Lower leg skin (tissue), 3 donors: ENCODE results near the gene CEMP1.

Source experiments
- CTCF ChIP-seq, 3 donors: fragments of 450-650 bp; IDR thresholded peaks; one replicate each; pipeline ENCODE4 v1.5.1; 2016; ENCODE audit warnings: antibody characterized with exemption in 3 of 3, mild to moderate bottlenecking in 3 of 3, moderate library complexity in 2 of 3
- POLR2A ChIP-seq, 2 donors: fragments of 450-650 bp; IDR thresholded peaks; one replicate each; pipeline ENCODE4 v1.6.1; 2016 to 2017; ENCODE audit warnings: antibody characterized with exemption in 2 of 2, mild to moderate bottlenecking in 1 of 2, moderate library complexity in 1 of 2

GRCh38 chr16:2516391-2517240 lies 14.6 kb downstream of the CEMP1 start:
- TF ChIP-seq CTCF (IDR thresholded peaks at IDR 0.05) (no peak), POLR2A (IDR thresholded peaks at IDR 0.05) (no peak)
